Activated effector memory CD4-positive, alpha-beta T cell treated with Interleukin-2 at 50 U/mL for 16 hours (primary cell): ENCODE measurements around the gene NETO1.

Source experiments
- DNase-seq: peaks from one replicate; pipeline ENCODE4 v3.0.0-alpha.2; 2020

The NETO1 gene

DNA sequence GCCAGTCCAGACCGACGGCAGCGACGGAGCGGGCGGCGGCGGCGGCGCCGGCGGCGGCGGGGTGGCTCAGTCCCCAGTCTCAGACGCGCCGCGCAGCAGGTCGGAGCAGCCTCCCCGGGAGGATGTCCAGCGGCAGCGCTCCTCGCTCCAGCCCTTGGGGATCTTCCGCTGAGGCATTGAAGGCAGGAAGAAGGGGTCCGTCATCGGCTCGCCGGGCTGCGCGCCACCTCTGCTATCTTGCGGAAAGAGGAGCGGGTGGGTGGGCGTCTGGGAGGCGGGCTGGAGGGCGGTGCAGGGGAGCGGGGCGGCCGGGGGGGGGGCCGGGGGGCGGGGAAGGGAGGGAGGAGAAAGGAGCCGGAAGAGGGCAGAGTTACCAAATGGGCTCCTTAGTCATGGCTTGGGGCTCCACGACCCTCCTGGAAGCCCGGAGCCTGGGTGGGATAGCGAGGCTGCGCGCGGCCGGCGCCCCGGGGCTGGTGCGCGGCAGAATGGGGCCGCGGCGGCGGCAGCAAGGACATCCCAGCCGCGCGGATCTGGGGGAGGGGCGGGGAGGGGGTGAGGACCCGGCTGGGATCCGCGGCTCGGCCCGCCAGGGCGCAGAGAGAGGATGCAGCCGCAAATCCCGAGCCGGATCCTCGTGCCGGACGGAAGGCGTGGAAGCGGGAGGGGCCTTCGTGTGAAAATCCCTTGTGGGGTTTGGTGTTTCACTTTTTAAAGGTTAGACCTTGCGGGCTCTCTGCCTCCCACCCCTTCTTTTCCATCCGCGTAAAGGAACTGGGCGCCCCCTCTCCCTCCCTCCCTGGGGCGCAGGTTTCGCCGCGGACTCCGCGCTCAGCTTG, at the start of gene NETO1:
TSS of gene NETO1 (minus strand) at position 242 of the 839 bp plus-strand sequence. CDS start 696 bp downstream, outside the sequence.
- no peak for DNase-seq

DNA sequence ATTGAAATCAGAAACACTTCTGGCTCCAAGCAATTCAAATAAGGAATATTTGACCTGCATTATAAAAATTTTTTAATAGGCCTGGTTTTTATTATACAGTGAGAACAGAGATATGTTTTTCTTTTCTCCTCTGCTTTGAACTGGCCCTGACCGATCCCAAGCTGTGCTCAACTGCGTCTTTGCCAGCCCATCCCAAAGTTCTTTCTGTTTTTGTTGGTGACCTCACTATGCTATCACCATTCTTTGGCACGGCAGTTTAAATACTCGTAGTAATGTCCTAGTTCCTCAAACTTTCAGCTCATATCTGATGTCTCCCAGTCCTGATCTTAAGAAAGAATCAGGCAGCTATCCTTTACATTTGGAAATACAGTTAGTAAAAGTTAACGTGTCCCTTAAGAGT, 42.3 kb upstream of the NETO1 start:
- DNase-seq, result no peak

DNA sequence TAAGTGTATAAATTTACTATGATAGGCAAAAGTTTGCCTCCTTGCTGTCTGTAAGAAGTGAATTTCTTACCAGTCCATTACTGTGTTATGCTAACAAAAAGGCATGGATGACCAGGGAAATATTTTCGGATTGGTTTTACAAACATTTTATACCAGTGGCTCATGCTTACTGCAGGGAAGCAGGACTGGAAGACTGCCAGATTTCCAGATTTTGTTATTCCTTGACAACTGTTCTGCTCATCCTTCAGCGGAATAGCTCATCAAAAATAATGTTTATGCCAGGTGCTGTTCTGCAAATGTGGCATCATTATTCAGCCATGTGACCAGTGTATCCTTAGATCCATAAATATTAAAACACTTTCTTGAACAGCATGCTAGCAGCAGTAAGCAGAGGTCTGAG, 40.4 kb upstream of the NETO1 start:
- DNase-seq, result no peak

DNA sequence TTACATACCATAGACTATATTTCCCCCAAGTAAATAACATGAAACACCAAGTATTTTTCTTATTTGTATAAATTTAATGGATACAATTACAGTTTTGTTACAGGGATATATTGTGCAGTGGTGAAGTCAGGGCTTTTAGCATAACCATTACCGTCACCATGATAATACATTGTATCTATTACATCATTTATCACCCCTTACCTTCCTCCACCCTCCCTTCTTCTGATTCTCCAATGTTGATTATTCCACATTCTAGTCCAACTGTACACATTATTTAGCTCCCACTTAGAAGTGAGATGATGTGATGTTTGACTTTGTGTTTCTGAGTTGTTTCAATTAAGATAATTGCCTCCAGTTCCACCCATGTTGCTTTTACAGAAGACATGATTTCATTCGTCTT, 35.2 kb upstream of the NETO1 start:
- no peak for DNase-seq

GRCh38 chr18:72899338-72899737, 31.6 kb upstream of the NETO1 start:
- DNase-seq, result no peak

DNA sequence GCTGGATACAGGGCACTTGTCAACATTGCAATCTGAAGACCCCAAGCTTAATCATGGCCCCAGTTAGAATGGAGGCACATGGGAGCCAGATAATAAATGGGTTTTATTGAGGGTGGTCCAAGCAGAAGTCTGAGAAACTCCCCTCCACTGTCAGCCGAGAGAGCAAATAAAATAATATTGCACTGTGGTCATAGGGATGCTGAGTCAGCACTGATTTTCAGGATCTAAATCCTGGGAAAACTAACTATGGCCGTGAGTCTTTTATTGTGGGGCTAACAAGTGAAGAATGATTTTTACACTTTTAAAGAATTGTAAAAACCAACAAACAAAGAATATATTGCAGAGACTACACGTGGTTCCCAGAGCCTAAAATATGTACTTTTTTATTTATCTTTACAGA, 31.1 kb upstream of the NETO1 start:
- DNase-seq, result no peak

DNA sequence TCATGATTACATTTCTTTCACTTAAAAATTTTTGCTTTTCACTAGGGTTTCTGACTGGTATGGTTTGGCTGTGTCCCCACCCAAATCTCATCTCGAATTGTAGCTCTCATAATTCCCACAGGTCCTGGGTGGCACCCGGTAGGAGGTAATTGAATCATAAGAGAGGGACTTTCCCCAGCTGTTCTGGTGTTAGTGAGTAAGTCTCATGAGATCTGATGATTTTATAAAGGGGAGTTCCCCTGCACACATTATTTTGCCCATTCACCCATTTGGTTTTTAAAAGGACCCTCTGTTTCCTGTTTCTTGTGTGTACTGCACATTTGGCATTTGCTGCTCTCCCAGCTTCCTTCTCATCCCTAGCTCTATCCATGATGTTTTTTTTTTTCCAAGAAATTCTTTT, 27.8 kb upstream of the NETO1 start:
- no peak for DNase-seq

DNA sequence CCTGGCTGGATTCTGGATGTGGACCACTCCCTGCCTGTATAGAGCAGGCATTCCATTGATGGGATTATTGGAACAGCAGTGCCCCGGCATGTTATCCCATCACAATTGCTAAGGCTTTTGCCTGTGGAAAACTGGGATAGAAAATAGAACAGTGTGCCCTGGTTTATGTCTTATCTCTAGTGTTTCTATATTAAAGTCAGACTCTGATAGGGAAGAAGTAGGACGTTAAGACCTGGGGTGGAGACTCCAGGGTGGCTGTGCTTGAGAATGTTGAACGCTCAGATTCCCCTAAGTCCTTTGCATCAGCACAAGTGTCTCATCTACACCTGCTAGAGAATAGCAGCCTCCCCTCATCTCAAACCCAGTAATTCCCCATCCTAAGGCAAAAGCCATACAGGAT, 10.8 kb upstream of the NETO1 start:
- DNase-seq, result no peak

- no peak for DNase-seq
Observed at GRCh38 chr18:72878143-72878542, 10.4 kb upstream of the NETO1 start.

GRCh38 chr18:72871091-72871490, 3.3 kb upstream of the NETO1 start:
- DNase-seq, result no peak

DNA sequence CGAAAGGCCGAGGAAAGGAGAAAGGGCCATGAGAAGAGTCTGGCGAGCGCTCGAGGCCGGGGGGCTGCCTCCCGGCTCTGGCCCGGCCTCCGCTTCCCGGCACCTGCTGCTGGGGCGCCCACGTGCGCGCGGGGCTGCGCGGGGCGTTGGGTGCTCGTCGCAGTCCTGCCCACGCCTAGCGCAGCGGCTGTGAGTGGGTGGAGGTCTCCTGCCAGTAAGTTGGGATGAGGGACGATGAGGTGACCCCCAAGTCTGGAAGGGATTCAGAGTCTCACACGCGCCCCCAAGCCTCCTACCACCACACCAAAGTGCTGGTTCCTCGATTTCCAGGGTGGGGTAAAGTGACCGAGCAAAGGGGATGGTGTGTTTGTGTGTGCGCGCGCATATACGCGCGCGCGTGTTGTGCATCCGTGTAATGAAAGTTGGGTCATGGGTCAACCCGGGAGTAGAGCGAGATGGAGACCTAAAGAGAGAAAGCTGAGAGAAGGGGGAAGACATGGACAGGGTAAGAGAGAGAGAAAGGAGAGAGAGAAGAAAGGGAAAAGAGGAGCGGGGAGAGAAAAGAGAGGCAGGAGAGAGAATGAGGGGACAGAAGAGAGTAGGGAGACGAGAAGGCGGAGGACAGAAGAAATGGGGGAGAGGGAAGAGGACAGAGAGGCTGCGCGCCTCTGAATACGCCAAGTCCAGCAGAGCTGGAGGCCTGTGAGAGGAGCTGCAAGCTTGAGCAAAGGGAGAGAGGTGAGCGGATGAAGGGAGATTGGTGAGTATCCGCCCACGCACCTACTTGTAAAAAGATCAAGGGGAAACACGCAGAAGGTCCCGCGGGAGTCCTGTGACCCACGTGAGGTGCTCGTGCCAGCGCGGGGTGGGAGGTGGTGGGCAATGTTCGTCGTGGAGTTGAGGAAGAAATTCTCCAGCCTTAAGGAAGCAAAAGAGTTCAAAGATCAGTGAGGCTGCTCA, 1.7 kb upstream of the NETO1 start:
- no peak for DNase-seq

GRCh38 chr18:72868585-72869225, 918 bp upstream of the NETO1 start:
- DNase-seq, result no peak

DNA sequence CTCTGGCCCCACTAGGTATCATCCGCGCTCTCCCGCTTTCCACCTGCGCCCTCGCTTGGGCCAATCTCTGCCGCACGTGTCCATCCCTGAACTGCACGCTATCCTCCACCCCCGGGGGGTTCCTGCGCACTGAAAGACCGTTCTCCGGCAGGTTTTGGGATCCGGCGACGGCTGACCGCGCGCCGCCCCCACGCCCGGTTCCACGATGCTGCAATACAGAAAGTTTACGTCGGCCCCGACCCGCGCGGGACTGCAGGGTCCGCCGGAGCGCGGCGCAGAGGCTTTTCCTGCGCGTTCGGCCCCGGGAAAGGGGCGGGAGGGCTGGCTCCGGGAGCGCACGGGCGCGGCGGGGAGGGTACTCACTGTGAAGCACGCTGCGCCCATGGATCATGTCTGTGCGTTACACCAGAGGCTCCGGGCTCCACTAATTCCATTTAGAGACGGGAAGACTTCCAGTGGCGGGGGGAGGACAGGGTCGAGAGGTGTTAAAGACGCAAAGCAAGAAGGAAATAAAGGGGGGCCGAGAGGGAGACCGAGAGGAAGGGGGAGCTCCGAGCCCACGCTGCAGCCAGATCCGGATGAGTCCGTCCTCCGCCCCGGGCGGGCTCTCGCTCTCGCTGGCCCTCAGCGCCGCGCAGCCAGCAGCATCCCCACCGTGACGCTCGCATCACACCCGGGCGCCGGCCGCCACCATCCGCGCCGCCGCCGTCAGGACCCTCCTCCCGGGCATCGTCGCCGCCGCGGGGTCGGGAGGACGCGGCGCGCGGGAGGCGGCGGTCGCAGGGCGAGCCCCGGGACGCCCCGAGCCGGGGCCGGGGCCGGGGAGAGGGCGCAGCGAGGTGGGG, 664 bp downstream of the NETO1 start:
- DNase-seq, result no peak

DNA sequence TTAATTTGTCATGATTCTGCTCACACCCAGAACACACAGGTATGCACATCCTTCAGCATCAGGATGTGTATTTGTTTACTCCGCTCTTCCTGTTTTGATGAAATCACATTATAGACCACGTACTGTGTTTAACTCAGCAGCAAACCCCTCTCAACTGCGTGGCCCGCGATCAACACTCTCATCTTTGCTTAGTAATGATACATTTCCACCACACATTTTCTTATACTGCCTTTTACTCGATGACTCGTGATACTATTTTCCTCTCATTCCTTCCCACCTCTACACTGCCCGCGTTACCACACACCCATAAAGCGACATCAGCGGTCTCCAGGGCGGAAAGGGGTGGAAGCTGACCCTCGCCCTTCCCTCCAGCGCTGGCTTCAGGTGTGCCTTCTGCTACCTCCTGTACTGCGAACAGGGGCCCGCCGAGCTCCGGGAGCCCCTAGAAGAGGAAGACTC, 1.3 kb downstream of the NETO1 start:
- no peak for DNase-seq

DNA sequence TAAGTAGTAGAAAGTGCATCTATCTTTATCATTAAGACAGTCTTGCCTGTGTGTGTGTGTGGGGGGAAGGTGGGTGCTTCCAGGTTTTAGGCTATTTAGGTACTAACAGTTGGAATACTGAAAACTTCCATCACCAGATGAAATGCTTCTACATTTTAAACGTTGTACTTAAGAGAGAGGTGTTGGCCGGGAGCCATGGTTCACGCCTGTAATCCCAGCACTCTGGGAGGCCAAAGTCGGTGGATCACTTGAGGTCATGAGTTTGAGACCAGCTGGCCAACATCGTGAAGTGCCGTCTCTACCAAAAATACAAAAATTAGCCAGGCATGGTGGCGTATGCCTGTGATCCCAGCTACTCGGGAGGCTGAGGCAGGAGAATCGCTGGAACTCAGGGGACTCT, 4.0 kb downstream of the NETO1 start:
- no peak for DNase-seq

GRCh38 chr18:72859088-72859487, 8.7 kb downstream of the NETO1 start:
- no peak for DNase-seq

GRCh38 chr18:72849671-72850070, 18.1 kb downstream of the NETO1 start:
- no peak for DNase-seq

GRCh38 chr18:72848503-72849237, 19.1 kb downstream of the NETO1 start:
- DNase-seq, result no peak

- no peak for DNase-seq
Observed at GRCh38 chr18:72847771-72848170, 20.0 kb downstream of the NETO1 start.

GRCh38 chr18:72846736-72847533, 20.9 kb downstream of the NETO1 start:
- DNase-seq, result no peak

- no peak for DNase-seq
Observed at GRCh38 chr18:72843743-72844142, 24.0 kb downstream of the NETO1 start.
